Uterus (tissue), 2 donors: ENCODE results near the gene SLC35E1.

Experiments
- POLR2A ChIP-seq, 2 donors: fragments of 450-650 bp; IDR thresholded peaks; one replicate each; pipeline ENCODE4 v1.6.1; 2016; ENCODE audit warnings: antibody characterized with exemption in 2 of 2, mild to moderate bottlenecking in 1 of 2, moderate library complexity in 1 of 2
- TF ChIP-seq, protein P1 (sequence below), 4 experiments: fragments of 200-600 bp in 2 of 4; fragments of 450-650 bp in 2 of 4; sonication (generic) in 2 of 4; IDR thresholded peaks; one replicate each; pipeline ENCODE4 v1.5.1; 2016 to 2019; ENCODE audit warnings: antibody characterized with exemption in 4 of 4, mild to moderate bottlenecking in 2 of 4, moderate library complexity in 1 of 4

DNA sequence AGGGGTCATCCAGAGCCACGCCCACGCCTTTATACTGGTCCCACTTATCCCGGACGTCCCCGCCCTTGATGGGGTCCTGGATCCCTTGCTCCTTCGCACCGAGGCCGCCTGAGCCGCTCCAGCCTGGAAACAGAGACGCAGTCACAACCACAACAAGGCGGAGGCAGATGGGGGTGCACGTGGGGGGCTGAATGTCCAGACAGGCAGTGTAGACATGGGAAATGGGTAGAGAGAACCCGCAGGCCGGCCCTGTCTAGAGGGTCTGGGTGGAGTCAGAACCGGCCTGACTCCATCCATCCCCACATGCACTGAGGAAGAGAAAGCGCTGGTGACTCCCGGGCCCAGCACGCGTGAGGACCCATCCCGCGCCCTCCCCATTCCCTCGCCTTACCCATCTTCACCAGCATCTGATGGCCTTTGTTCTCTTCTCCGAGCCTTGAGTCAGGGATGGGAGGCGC lies 53.0 kb downstream of the SLC35E1 start:
- TF ChIP-seq, protein P1, sequence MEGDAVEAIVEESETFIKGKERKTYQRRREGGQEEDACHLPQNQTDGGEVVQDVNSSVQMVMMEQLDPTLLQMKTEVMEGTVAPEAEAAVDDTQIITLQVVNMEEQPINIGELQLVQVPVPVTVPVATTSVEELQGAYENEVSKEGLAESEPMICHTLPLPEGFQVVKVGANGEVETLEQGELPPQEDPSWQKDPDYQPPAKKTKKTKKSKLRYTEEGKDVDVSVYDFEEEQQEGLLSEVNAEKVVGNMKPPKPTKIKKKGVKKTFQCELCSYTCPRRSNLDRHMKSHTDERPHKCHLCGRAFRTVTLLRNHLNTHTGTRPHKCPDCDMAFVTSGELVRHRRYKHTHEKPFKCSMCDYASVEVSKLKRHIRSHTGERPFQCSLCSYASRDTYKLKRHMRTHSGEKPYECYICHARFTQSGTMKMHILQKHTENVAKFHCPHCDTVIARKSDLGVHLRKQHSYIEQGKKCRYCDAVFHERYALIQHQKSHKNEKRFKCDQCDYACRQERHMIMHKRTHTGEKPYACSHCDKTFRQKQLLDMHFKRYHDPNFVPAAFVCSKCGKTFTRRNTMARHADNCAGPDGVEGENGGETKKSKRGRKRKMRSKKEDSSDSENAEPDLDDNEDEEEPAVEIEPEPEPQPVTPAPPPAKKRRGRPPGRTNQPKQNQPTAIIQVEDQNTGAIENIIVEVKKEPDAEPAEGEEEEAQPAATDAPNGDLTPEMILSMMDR (IDR thresholded peaks at IDR 0.05) = no peak
- TF ChIP-seq POLR2A (IDR thresholded peaks at IDR 0.05) = no peak
